T-helper 22 cell (primary cell): ENCODE data around the gene SPNS1.
"Not testable (repeated sequence)": the region's sequence is repeated elsewhere in the genome, so short reads cannot be mapped to it uniquely, and the experiment has no call there.

Experiments used
- DNase-seq: peaks from one replicate; pipeline ENCODE4 v3.0.0-alpha.2; 2020; ENCODE audit warnings: low read depth

The SPNS1 gene

DNA sequence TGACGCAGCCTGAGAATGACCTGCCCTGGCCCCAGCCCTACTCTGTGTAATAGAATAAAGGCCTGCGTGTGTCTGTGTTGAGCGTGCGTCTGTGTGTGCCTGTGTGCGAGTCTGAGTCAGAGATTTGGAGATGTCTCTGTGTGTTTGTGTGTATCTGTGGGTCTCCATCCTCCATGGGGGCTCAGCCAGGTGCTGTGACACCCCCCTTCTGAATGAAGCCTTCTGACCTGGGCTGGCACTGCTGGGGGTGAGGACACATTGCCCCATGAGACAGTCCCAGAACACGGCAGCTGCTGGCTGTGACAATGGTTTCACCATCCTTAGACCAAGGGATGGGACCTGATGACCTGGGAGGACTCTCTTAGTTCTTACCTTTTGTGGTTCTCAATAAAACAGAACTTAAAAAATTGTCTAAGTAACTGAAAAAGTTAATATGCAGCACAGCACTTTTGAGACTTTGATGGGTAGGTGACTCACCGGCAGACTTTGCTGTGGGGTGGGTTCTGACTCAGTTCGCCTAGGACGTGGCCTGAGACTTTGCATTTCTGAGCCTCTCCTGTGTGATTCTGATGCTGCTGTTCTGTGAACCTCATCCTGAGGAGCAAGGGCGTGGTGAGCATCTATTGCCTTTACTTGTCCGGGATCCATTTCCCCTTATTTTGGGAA, 15.9 kb downstream of the SPNS1 start:
- peak; percentile 42 for DNase-seq

DNA sequence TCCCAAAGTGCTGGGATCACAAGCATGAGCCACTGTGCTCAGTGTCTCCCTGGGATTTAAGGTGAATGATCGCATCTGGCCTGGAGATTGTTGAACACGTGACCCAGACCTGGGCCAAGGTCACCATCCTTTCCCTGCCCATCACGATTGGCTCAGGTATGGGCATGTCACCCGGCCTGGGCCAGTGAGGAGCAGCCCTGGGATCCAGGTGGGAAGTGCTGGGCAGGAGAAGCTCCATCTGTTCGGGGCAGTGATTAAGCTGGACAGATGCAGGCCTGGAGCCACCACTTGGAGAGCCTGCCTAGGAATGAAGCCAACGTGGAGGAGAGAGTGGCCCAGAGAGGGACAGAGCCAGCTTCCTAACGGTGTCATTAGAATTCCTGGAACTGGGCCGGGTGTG, 17.1 kb downstream of the SPNS1 start:
- DNase-seq = no peak

DNA sequence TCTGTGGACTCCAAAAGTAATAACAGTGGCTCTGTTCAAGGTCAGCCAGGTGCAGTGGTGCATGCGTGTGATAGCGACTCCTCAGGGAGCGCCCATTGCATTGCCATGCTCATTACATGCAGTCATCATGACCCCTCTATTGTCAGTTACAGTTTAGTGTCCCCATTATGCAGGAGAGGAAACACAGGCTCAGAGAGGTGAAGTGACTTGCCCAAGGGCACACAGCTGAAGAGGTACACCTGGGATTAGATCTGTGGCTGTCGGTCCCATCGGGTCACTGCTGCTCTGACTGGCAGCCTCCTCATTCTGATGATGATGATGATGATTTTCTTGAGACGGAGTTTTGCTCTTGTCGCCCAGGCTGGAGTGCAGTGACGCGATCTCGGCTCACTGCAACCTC, 17.9 kb downstream of the SPNS1 start:
- DNase-seq = no peak

DNA sequence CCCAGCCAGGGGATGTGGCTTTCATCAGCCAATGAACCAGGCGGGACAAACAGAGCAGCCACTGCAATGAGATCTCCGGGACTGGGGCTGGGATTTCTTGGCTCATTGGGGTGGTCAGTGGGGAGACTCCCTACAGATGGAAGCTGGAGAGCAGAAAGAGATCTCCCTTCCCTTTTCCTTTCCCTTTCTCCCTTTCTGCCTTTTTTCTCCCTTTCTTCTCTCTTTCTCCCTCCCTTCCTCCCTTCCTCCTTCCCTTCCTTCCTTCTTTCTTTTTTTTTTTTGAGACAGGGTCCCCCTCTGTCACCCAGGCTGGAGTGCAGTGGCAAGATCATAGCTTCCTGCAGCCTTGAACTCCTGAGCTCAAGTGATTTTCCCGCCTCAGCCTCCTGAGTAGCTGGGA, 24.3 kb downstream of the SPNS1 start:
- DNase-seq = no peak

DNA sequence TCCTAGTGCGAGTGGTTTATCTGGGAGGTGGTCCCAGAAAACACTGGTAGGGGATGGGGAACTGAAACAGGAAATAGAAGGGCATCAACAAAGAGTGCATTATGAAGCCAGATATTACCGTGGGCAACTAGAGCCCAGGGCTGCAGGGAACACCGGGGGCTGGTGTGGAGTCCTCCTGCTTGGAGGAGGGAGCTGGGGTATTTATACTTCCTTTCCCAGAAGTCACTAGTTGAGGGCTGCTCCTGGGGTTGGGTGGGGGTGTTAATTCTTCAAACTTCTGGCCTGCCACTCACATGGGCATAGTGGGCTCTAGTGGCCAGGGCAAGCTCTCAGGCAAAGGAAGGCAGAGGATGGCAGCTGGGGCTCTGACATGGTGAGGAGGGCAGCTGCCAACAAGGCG, 25.0 kb downstream of the SPNS1 start:
- DNase-seq = no peak

DNA sequence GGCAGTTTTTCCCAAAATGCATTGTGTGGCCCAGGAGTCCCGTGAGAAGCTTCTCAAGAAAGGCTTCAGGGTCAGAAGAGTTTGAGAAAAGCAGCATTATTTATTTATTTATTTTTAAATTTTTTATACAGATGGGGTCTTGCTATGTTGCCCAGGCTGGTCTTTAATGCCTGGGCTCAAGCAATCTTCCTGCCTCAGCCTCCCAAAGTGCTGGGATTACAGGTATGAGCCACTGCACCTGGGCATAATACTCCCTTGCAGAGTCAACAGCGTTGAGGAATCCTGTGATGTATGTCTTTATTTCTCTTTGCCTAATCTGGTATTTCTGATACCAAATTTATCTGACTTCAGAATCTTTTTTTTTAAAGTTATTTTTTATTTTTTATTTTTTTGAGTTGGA, 25.4 kb downstream of the SPNS1 start:
- no peak for DNase-seq

DNA sequence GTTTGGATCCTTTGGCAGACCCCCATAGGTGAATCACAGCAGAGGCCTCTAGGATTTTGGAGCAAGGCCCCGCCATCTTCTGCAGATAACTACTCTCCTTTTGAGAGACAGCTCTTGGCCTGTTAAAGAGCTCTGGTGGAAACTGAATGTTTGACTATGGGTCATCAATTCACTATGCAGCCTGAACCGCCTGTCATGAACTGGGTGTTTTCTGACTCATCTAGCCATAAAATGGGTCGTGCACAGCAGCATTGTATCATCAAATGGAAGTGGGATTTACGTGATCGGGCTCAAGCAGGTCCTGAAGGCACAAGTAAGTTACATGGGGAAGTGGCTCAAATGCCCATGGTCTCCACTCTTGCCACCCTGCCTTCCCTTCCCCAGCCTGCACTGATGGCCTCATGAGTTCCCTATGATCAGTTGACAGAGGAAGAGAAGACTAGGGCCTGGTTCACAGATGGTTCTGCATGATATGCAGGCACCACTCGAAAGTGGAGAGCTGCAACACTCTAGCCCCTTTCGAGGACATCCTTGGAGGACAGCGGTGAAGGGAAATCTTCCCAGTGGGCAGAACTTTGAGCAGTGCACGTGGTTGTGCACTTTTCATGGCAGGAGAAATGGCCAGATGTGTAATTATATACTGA, 30.0 kb downstream of the SPNS1 start:
- not testable (repeated sequence) for DNase-seq

DNA sequence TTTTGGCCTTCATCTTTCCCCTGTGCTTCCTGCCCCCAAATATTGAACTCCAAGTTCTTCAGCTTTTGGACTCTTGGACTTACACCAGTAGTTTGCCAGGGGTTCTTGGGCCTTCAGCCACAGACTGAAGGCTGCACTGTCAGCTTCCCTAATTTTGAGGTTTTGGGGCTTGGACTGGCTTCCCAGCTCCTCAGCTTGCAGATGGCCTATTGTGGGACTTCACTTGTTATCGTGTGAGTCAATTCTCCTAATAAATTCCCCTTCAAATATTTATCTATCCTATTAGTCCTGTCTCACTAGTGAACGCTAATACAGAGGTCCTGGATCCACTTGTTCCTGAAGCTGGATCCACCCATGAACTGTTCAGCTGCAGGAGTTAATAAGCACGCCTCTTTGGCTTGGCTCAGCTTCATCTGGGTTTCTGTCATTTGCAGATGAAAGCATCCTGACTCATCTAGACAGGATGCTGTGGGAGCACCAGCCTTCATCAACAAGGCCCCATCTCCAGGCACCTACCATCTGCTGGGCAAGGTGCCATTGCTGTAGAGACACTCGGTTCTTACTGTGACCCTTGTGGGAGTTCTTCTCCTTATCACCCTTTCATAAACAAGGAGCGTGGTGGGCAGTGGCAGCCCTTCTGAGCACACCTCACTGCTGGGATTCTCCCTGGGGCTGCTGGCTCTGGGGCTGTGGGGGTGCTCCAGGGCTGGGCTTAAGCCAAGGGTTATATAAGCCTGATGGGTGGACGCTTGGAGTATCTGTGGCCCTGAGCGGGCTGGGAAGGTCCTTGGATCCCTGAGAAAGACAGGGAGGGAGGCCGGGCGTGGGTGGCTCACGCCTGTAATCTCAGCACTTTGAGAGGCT, 33.4 kb downstream of the SPNS1 start:
- DNase-seq = peak; percentile 57

DNA sequence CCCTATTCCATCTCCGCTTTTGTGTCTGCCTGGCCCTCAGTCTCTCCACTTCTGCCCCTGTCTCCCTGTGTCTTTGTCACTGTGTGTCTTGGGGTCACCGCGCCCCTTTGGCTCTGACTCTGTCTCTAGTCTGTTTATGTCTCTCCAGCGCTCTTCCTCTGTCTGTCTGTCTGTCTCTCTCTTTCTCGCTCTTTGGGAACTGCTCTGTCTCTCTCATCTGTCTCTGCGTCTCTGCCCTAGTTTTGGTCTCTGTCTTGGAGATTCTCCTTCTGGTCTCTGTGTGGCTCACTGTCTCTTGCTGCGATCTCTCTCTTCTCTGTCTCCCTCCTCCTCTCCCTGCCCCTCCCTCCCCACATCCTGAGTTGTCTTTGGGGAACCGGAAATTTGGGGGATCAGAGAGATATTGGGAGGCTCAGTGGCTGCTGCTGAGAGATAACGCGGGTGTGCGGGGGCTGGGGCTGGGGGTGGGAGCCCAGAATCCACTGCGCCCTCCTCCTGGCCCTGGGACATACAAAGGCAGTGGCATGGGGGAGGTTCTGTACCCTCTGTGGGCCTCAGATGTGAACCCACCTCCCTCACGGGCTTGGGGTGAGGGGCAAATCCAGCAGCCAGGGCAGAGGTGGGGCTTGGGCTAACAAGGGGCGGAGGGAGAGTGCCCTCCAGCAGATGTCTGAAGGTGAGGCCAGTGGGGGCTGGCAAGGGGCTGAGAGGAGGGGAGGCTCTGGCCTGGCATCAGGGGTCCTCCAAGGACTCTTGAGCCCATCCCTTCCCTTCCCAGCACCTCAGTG, 34.7 kb downstream of the SPNS1 start:
- no peak for DNase-seq

DNA sequence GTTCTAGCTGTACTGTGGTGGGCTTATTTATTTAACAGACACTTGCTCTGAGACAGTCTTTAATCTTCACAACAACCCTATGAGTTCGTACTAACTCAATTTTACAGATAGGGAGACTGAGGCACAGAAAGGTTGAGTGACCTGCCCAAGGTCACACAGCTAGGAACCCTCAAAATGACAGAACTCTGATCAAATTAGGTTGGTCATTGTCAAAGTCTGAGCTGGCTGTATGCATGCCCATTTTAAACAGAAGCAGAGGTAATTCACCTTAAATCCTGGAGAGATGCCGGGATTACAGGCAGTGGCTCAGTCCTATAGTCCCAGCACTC, 35.2 kb downstream of the SPNS1 start:
- no peak for DNase-seq

DNA sequence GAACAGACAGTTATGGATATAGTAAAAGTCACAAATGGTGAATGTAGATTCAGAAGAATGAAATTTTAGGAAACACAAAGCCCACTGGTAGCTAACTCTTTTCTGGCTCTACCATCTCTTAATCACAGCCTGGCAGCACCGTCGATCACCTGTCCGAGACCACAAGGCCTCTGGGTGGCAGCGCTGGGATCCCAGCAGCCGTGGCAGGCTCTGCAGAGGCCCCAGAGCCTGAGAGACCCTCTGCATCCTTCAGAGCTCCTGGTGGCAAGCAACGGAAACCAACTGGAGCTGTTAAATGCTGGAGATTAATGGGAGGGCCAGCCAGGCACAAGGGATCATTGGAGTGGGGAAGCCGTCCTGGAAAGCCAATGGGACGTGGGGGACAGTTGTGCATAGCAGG, 36.5 kb downstream of the SPNS1 start:
- DNase-seq = no peak

DNA sequence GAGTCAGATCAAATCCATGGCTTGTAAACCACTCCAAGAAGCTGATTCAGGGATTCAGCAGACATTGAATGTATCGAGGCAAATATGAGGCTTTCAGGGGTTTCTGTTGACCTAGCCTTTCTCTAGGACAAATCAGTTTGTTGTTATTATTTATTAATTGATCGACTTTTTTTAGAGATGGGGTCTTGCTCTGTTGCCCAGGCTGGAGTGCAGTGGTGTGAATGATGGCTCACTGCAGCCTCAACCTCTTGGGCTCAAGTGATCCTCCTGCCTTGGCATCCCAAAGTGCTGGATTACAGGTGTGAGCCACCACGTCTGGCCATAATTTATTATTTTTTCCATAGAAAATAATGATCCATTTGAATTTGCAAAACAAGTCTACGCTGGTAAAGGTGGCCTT, 37.3 kb downstream of the SPNS1 start:
- DNase-seq = no peak

DNA sequence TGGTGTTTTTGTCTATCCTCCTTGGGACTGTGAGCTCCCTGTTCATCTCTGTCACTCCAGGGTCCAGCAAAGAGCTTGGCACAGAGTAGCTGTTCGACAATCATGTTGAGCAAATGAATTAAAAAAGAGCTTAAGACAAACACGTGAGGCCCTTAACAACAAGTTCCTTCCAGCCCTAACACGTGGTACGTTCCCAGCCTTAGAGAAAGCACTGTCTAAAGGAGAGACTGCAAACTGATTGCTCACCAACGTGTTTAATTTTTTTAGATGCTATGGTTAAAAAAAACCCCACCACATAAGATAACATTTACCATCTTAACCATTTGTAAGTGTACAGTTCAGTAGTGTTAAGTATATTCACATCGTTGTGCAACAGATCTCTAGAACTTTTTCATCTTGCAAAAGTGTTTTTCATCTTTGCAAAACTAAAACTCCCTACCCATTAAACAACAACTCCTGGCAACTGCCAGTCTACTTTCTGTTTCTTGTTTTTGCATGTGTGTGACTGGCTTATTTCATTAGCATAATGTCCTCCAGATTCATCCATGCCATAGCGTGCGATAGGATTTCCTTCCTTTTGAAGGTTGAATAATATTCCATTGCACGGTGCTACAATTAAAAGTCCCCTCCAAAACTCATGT, 38.5 kb downstream of the SPNS1 start:
- no peak for DNase-seq

DNA sequence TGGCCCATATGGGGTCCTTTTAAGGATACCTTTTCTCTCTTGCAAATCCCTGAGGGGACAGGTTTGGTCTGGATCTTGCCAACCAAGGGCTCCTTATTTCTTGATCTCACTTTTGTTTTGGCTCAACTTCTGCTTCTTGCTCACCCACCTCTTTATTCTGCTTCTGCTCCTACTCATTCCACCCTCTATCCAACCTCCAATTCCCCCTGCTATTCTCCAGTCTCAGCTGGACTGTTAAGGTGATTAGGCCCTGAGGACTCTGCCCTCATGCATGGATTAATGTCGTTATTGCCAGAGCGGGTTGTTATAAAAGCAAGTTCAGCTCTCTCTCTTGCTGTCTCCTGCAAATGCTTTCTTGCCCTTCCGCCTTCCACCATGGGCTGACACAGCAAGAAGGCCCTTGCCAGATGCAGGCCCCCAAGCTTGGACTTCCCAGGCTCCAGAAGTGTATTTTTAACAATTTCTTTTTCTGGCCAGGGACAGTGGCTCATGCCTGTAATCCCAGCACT, 40.0 kb downstream of the SPNS1 start:
- no peak for DNase-seq

DNA sequence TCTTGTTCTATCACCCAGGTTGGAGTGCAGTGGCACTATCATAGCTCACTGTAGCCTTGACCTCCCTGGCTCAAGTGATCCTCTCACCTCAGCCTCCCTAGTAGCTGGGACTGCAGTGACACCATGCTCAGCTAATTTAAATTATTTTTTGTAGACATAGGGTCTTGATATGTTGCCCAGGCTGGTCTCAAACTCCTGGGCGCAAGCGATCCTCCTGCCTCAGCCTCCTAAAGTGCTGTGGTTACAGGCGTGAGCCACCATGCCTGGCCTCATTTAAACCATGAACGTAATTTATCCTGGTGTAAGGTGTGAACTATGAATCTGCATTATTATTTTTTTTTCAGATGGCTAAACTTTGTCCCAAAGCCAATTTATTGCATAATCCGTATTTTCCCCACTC, 47.6 kb downstream of the SPNS1 start:
- DNase-seq = no peak

DNA sequence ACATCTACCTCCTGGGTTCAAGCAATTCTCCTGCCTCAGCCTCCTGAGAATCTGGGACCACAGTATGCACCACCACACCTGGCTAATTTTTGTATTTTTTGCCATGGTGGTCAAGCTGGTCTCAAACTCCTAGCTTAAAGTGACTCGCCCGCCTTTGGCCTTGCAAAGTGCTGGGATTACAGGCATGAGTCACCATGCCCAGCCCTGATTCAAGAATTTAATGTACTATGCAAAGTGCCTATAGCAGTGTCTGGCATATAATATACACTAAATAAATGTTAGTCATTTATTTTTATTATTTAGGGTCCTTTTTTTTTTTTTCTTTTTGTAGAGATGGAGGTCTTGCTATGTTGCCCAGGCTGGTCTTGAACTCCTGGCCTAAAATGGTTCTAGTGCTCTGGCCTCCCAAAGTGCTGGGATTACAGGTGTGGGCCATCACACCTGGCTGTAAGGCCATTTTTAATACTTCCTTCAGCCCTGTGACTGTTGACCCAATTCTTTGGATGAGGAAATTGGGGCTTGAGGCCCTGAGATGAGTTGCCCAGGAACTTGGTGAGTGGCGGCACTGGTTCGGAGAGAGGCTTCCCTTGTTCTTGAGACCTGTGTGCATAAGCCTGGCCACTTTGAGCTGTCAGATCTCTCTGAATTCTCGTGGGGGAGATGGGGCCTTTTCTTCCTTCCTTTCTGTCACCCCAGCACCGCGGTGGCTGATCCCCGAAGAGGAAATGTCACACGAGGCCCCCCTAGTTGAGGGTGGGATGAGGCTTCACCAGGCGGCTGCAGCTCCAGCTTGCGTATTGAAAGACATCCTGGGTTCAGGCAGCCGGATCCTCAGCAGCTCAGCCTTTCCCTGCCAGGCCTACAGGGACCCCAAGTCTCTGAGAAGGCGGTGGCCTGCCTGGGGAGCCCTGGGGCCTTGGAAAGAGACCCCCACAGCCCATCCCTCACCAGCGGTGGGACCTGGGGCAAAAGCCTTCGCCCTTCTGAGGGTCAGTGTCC, 49.0 kb downstream of the SPNS1 start:
- no peak for DNase-seq

DNA sequence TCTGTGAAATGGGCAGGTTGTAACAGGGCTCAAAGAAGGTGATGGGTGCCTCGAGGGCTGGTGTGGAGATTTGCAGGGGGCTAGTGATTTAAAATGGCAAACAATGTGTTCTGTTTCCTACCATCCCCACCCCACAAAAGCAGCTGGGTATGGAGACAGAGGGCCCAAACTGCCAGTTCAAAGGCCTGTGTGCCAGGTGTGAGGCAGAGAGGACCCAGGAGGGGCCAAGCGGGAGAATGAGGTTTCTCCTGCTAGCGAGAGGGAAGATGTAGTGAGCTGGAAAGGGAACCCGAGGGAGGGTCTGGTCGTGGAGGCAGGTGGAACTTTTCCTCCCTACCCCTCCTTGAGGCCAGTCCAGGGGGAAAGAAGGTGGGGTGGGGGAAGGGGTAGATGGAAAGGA, 49.7 kb downstream of the SPNS1 start:
- no peak for DNase-seq

DNA sequence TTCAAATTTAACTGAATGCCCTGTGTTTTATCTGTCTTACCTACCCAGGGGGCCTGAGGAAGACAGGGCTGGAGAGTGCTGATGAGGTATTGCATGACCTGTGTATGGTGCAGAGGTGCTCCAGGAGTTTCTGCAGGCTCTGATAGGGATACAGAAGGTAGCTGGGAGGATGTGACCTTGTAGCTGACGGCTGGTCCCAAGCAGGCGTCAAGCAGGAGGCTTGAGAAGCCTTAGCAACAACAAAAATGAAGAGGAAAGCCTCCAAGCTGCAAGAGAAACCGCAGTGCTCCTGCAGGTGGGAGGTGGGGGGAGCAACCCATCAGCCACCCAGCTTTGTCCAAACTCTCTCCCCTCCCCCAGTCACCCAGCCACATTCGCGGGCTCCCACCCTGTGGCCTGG, 50.6 kb downstream of the SPNS1 start:
- no peak for DNase-seq

DNA sequence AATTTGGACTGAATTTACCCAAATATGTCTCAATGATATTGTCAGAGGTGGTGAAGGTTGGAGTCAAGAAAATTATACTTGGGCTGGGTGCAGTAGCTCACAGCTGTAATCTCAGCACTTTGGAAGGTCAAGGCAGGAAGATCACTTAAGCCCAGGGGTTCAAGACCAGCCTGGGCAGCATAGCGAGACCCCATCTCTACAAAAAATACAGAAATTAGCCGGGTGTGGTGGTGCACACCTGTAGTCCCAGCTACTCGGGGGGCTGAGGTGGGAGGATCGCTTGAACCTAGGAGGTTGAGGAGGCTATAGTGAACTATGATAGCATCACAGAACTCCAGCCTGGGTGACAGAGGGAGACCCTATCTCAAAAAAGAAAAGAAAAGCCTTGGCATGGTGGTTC, 51.2 kb downstream of the SPNS1 start:
- no peak for DNase-seq

DNA sequence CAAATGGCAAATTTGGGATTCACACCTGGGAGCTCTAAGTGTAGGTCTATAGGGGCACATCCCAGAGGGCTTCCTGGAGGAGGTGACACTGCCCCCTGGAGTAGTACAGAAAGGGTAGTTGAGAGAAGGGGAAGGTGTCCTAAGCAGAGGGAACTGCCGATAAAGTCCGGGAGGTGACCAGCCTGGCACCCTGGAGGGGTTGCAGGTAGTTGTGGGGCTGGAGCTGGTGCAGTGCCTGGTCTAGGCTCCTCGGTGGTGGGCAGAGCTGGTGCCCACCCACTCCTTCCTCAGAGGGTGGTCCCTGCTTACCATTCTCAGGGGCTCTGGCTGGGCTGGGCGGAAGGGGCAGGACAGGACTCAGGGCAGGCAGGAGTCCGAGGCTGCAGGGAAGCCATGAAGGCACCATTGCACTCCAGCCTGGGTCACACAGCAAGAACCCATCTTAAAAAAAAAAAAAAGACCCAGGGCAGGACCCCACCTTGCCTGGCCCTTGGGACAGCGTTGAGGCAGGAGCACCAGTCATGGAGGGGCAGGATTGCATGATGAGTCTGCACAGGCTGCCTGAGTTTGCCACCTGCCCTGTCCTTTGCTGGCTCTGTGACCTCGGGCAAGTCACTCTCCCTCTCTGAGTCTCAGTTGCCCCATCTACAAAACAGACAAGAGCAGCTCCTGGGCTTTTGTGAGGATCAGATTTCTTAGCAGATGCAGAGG, 54.0 kb downstream of the SPNS1 start:
- DNase-seq = no peak
